ENCODE measurements around the gene CNTNAP1. TPM values are rescaled to one million over a fixed set of nuclear protein-coding genes. Genes with fewer than 3 reads are reported as not detected.

The CNTNAP1 gene
- total RNA-seq (2022; extraction: Qiagen RNA extraction), result 3.8 to 6.4 TPM (median 5.9 TPM) in 5 replicates

GRCh38 chr17:42681976-42682721, at the start of gene CNTNAP1:
Gene CNTNAP1 (plus strand): TSS chr17:42682531. CDS start chr17:42682830, 299 bp downstream.

GRCh38 chr17:42659079-42659931, 23.0 kb upstream of the CNTNAP1 start, which contains the start of gene TUBG2:
Gene TUBG2 (plus strand): TSS chr17:42659284. CDS start chr17:42659504, 220 bp downstream.

GRCh38 chr17:42676424-42677011, 5.8 kb upstream of the CNTNAP1 start, which contains the start of gene PLEKHH3:
Gene PLEKHH3 (minus strand): TSS chr17:42676994. CDS start chr17:42676563, 431 bp downstream.

GRCh38 chr17:42744806-42745617, 62.7 kb downstream of the CNTNAP1 start, which contains the start of gene EZH1:
Gene EZH1 (minus strand): TSS chr17:42745040. CDS start chr17:42728941, 16,099 bp downstream.

Other genes with a start within 250 kb of the CNTNAP1 start
- gene ATP6V0A1, start 223.7 kb upstream of the CNTNAP1 start, total RNA-seq (2022; extraction: Qiagen RNA extraction), result 32.1 to 46.4 TPM (median 38.1 TPM) in 5 replicates
- 31.0 to 51.3 TPM (median 43.8 TPM) in 5 replicates for gene NAGLU, start 146.3 kb upstream of the CNTNAP1 start, total RNA-seq (2022; extraction: Qiagen RNA extraction)
- gene HSD17B1, start 129.6 kb upstream of the CNTNAP1 start, total RNA-seq (2022; extraction: Qiagen RNA extraction), result 0.89 to 1.8 TPM (median 1.5 TPM) in 5 replicates
- 103 to 126 TPM (median 119 TPM) in 5 replicates for gene COASY, start 120.4 kb upstream of the CNTNAP1 start, total RNA-seq (2022; extraction: Qiagen RNA extraction)
- gene MLX, start 115.4 kb upstream of the CNTNAP1 start, total RNA-seq (2022; extraction: Qiagen RNA extraction), result 56.9 to 68.0 TPM (median 64.9 TPM) in 5 replicates
- gene PSMC3IP, start 104.8 kb upstream of the CNTNAP1 start, total RNA-seq (2022; extraction: Qiagen RNA extraction), result 35.1 to 37.6 TPM (median 36.0 TPM) in 5 replicates
- gene RETREG3, start 73.2 kb upstream of the CNTNAP1 start, total RNA-seq (2022; extraction: Qiagen RNA extraction), result 25.8 to 27.9 TPM (median 26.7 TPM) in 5 replicates
- 132 to 150 TPM (median 141 TPM) in 5 replicates for gene TUBG1, start 72.8 kb upstream of the CNTNAP1 start, total RNA-seq (2022; extraction: Qiagen RNA extraction)
- gene TUBG2, start 23.2 kb upstream of the CNTNAP1 start, total RNA-seq (2022; extraction: Qiagen RNA extraction), result 19.0 to 28.2 TPM (median 23.2 TPM) in 5 replicates
- gene PLEKHH3, start 5.5 kb upstream of the CNTNAP1 start, total RNA-seq (2022; extraction: Qiagen RNA extraction), result 14.3 to 19.9 TPM (median 17.6 TPM) in 5 replicates
- 0.29 to 0.53 TPM (median 0.33 TPM) in 5 replicates for gene CCR10, start 688 bp upstream of the CNTNAP1 start, total RNA-seq (2022; extraction: Qiagen RNA extraction)
- gene EZH1, start 62.5 kb downstream of the CNTNAP1 start, total RNA-seq (2022; extraction: Qiagen RNA extraction), result 9.6 to 11.7 TPM (median 10.4 TPM) in 5 replicates
- 0.63 to 1.7 TPM (median 0.90 TPM) in 5 replicates for gene RAMP2, start 78.7 kb downstream of the CNTNAP1 start, total RNA-seq (2022; extraction: Qiagen RNA extraction)
- gene VPS25, start 90.9 kb downstream of the CNTNAP1 start, total RNA-seq (2022; extraction: Qiagen RNA extraction), result 119 to 142 TPM (median 124 TPM) in 5 replicates
- gene WNK4, start 98.1 kb downstream of the CNTNAP1 start, total RNA-seq (2022; extraction: Qiagen RNA extraction), result 1.1 to 1.8 TPM (median 1.3 TPM) in 5 replicates
- gene COA3, start 116.2 kb downstream of the CNTNAP1 start, total RNA-seq (2022; extraction: Qiagen RNA extraction), result 120 to 140 TPM (median 127 TPM) in 5 replicates
- gene CNTD1, start 116.3 kb downstream of the CNTNAP1 start, total RNA-seq (2022; extraction: Qiagen RNA extraction), result 0.10 TPM in 1 of 5 replicates, not detected in the others
- 76.5 to 95.0 TPM (median 81.2 TPM) in 5 replicates for gene BECN1, start 141.8 kb downstream of the CNTNAP1 start, total RNA-seq (2022; extraction: Qiagen RNA extraction)
- gene PSME3, start 150.9 kb downstream of the CNTNAP1 start, total RNA-seq (2022; extraction: Qiagen RNA extraction), result 226 to 265 TPM (median 232 TPM) in 5 replicates
- gene AOC2, start 162.0 kb downstream of the CNTNAP1 start, total RNA-seq (2022; extraction: Qiagen RNA extraction), result 1.7 to 2.7 TPM (median 1.8 TPM) in 5 replicates
- gene AOC3, start 168.7 kb downstream of the CNTNAP1 start, total RNA-seq (2022; extraction: Qiagen RNA extraction), result 1.1 to 2.0 TPM (median 1.4 TPM) in 5 replicates
- gene G6PC1, start 218.3 kb downstream of the CNTNAP1 start, total RNA-seq (2022; extraction: Qiagen RNA extraction), result not detected in 5 replicates

Data from A549 treated with Mapracorat at 1 μM for 4 hours (cell line).